VCaP (cell line): ENCODE results near the gene CLSTN2.

ENCODE experiments used
- H3K27ac ChIP-seq: fragments of 450-650 bp; 2 replicates; pipeline ENCODE4 v1.5.1; 2017
- CTCF ChIP-seq: fragments of 450-650 bp; conservative IDR thresholded peaks from 2 replicates; pipeline ENCODE4 v1.5.1; 2017; ENCODE audit warnings: mild to moderate bottlenecking, moderate library complexity

The CLSTN2 gene

GRCh38 chr3:140541975-140542653 is 607.1 kb downstream of the CLSTN2 start:
- TF ChIP-seq CTCF: no peak
- H3K27ac ChIP-seq: no peak overlapping the region

GRCh38 chr3:140545197-140545596 is 610.2 kb downstream of the CLSTN2 start:
- H3K27ac ChIP-seq: no peak overlapping the region
- TF ChIP-seq CTCF: no peak

GRCh38 chr3:140545756-140546155 is 610.8 kb downstream of the CLSTN2 start:
- no peak for TF ChIP-seq CTCF
- no peak overlapping the region for H3K27ac ChIP-seq

- no peak overlapping the region for H3K27ac ChIP-seq
- peak; percentile 35 for TF ChIP-seq CTCF
Observed at GRCh38 chr3:140546649-140547048, 611.7 kb downstream of the CLSTN2 start.

- 0 out of 2 replicates have a peak, but pooled peaks have one; percentile 15 for TF ChIP-seq CTCF
- no peak overlapping the region for H3K27ac ChIP-seq
Observed at GRCh38 chr3:140552403-140552802, 617.4 kb downstream of the CLSTN2 start.

- H3K27ac ChIP-seq: no peak overlapping the region
- TF ChIP-seq CTCF: no peak
Observed at GRCh38 chr3:140552898-140553297, 617.9 kb downstream of the CLSTN2 start.

- no peak overlapping the region for H3K27ac ChIP-seq
- TF ChIP-seq CTCF: no peak
Observed at GRCh38 chr3:140553591-140553990, 618.6 kb downstream of the CLSTN2 start.
